ENCODE data around the gene MAN1A1.

The MAN1A1 gene

DNA sequence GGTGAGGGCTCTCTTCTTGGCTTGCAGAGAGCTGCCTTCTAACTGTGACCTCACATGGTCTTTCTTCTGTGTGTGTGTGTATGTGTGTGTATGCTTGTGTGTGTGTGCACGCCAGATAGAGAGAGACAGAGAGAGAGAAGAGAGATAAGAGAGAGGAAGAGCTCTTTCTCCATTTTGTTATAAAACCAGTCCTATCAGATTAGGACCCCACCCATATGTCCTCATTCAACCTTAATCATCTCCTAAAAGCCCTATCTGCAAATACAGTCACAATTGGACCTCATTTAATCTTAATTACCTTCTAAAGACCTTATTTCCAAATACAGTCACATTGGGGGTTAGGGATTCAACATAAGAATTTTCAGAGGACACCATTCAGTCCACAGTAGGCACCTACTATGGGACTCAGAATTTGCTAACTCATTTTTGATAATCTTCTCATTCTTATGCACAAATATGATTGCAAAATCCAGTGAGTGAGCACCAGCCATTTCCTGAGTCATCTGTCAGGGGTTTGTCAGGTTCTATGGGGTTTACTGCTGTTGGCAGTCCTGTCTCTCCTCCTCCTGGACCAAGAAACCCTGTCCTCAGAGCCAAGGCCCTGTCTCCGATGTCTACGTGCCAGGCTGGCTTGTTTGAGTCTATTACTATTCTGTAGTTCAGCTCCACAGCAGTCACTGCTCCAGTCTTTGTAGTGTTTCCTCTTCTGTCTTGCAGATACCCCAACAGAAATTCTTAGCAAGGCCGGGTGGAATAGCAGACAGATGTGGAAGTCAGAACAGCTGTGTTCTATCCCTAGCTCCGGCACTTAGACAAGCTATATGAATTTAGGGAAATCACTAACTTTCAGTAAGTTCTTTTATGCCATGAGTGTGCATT lies 212.1 kb downstream of the MAN1A1 start:
- no peak for DNase-seq

DNA sequence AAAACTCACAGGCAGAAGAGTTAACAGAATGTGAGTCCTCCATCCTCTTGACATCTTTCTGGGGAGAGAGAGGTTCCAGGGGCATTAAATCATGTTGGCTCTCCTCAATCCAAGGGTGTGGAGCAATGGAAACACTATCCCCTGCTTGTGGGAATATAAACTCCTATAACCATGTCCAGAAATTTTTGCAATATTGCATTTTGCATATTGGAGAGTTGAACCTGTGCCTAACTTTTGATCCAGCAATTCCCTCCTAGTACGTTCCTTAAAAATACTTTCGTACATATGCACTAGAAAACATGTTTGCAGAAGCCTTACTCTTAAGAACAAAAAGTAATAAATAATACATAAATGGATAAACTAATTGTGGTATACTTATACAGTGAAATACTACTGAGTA lies 214.8 kb downstream of the MAN1A1 start:
- no peak for DNase-seq

GRCh38 chr6:119133400-119133799 lies 216.2 kb downstream of the MAN1A1 start:
- no peak for DNase-seq

DNA sequence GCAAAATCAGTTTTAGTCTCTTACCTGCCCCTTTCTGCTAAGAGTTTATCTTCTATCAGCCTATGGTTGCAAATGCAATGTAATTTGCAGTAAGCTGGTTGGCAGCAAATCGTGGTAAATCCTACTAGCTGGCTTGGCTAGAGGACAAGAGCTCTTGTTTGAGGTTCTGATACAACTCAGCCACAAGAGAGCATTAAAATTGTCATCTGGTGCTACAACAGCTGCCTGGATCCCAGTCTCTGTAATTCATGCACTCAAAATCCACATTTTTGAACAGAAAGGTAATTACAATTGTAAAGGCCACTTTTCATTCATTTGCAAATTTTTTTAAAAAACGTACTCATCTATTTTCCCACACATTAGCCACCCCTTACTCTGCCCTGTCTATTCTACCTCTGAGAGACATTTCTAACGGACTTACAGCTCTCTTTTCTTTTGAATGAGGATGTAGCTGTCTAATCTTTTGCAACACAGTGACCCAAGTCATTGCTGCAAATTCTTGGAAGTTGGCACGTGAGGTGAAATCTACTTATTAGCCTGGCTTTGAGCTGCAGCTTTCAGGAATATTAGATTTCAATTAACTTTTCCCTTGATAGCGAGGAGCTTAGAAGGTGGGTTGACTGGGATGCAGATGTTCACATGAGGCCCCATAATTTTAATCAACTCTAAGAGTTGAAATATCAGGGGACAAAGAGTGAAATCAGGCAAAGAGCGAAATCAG lies 217.1 kb downstream of the MAN1A1 start:
- no peak for DNase-seq

DNA sequence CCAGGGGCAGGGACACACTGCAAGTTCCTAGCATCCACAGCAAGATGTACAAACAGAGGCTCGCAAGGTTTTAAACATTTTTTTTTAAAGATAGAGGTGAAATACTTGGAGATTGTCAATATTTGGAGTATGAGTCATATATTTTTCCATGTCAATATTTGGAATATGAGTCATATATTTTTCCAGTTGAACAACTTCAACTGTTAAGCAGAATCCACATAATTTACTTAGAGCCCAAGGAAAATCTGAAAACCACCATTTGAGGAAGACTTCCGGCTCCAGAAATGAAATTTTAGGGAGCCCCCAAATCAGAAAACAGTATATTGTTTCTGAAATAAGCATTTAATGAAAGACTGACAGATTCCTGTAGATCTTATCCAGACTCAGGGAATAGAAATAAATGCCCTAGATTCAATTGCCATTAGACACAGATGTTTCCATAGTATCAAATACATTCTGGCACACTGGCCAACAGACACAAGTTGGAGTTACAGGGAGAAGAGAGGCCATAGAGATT lies 219.5 kb downstream of the MAN1A1 start:
- DNase-seq: no peak

DNA sequence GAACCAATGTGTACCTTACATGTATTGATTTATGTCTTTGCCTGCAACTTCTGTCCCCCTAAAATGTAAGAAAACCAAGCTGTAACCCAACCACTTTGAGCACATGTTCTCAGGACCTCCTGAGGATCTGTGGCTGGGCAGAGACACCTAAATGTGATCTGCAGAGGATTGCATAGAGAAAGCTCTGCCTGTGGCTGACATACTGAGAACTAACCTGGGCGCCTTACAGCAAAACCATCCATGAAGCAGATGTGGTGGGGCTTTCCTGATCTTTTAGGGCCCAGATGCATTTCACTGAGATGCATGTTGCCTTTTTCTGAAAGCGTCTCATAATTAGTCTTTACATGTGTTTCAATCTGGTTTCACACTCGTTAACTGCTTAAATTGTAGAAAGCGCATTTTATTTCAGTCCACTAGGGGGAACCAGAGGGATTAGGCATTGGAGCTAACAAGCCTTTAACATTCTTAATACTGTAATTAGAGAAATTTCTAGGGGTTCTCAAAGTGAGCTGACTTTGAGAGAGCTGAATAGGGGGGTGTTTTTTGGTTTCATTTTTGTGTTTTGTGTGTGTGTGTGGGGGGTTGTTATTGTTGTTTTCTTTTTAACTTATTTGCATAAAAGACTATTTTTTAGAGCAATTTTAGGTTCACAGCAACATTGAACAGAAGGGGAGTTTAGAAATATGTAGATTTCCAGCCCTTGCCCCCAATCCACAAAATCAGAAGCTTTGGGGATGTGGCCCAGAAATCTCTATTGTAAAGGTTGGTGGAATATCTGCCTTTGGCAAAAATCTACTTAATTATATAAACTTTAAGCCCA lies 220.2 kb downstream of the MAN1A1 start:
- DNase-seq: peak; percentile 62

- peak; percentile 77 for DNase-seq
Measured at GRCh38 chr6:119128252-119128912, 221.2 kb downstream of the MAN1A1 start.

GRCh38 chr6:119127627-119128026 lies 221.9 kb downstream of the MAN1A1 start:
- no peak for DNase-seq
